Measurements from ENCODE around the gene KIAA0232. TPM values are rescaled to one million over a fixed set of nuclear protein-coding genes. Genes with fewer than 3 reads are reported as not detected.

KIAA0232 gene
- polyA plus RNA-seq, 1 donor from 2014 or later, result 57.6 TPM

GRCh38 chr4:6851962-6852361 lies 69.4 kb downstream of the KIAA0232 start:
- H4K20me1 ChIP-seq (ENCODE audit: insufficient read depth), result no peaks in the 10 kb centered on the region
- no peak overlapping the region for H3K4me2 ChIP-seq (ENCODE audit: low read length)
- no peaks in the 10 kb centered on the region for H3F3A ChIP-seq (ENCODE audit: insufficient read depth, low read length, poor library complexity, severe bottlenecking)
- H3K9ac ChIP-seq (ENCODE audit: low read length), result no peak overlapping the region
- peaks cover 23% of the 10 kb centered on the region for H3K79me2 ChIP-seq (replicated peaks; ENCODE audit: insufficient read depth, low read length)
- TF ChIP-seq EZH2 (IDR thresholded peaks at IDR 0.05; ENCODE audit: borderline replicate concordance, insufficient read depth, low read length, poor library complexity, severe bottlenecking) (no peak), RAD21 (conservative IDR thresholded peaks at IDR 0.05) (no peak), SMC3 (conservative IDR thresholded peaks at IDR 0.05; ENCODE audit: poor library complexity) (no peak), POLR2AphosphoS5 (IDR thresholded peaks at IDR 0.05) (no peak), EP300 (conservative IDR thresholded peaks at IDR 0.05; ENCODE audit: poor library complexity, severe bottlenecking) (no peak), MXI1 (conservative IDR thresholded peaks at IDR 0.05; ENCODE audit: poor library complexity, severe bottlenecking) (no peak), REST (IDR thresholded peaks at IDR 0.05; ENCODE audit: borderline replicate concordance) (no peak), TAF1 (IDR thresholded peaks at IDR 0.05; ENCODE audit: low read depth) (no peak)
- TF ChIP-seq, protein P1, sequence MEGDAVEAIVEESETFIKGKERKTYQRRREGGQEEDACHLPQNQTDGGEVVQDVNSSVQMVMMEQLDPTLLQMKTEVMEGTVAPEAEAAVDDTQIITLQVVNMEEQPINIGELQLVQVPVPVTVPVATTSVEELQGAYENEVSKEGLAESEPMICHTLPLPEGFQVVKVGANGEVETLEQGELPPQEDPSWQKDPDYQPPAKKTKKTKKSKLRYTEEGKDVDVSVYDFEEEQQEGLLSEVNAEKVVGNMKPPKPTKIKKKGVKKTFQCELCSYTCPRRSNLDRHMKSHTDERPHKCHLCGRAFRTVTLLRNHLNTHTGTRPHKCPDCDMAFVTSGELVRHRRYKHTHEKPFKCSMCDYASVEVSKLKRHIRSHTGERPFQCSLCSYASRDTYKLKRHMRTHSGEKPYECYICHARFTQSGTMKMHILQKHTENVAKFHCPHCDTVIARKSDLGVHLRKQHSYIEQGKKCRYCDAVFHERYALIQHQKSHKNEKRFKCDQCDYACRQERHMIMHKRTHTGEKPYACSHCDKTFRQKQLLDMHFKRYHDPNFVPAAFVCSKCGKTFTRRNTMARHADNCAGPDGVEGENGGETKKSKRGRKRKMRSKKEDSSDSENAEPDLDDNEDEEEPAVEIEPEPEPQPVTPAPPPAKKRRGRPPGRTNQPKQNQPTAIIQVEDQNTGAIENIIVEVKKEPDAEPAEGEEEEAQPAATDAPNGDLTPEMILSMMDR (IDR thresholded peaks at IDR 0.05; ENCODE audit: poor library complexity, severe bottlenecking), result no peak
- H3K4me3 ChIP-seq (ENCODE audit: low read length), result no peak overlapping the region
- H2AFZ ChIP-seq (ENCODE audit: low read depth, low read length), result no peak overlapping the region
- H3K36me3 ChIP-seq (ENCODE audit: insufficient read depth, low read length), result peaks cover 8% of the 10 kb centered on the region
- no peaks in the 10 kb centered on the region for H3K9me2 ChIP-seq (ENCODE audit: insufficient read depth, low read length)
- no peak overlapping the region for H3K27ac ChIP-seq (ENCODE audit: low read length)
- H3K27me3 ChIP-seq (ENCODE audit: insufficient read depth, low read depth, low read length), result no peaks in the 10 kb centered on the region
- H3K9me3 ChIP-seq (ENCODE audit: low read length), result no peaks in the 10 kb centered on the region

DNA sequence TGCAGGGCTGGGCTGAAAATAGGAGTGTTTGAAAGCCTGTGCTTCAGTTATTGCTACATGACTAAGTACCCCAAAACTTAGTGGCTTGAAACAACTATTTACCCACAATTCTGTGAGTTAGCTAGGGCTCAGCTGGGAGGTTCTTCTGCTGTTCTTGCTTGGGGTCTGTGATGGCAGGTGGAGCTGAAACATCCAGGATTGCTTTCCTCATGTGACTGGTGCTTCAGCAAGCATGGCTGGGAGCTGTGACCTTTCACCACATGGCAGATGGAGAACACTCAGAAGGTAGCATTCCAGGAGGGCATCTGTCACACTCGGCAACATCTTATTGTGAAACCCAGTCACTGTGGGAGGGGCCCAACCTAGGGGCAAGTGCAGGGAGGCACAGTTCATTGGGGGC lies 70.1 kb downstream of the KIAA0232 start:
- no peaks in the 10 kb centered on the region for H4K20me1 ChIP-seq (ENCODE audit: insufficient read depth)
- H3K36me3 ChIP-seq (ENCODE audit: insufficient read depth, low read length), result peaks cover 8% of the 10 kb centered on the region
- no peak for TF ChIP-seq EZH2 (IDR thresholded peaks at IDR 0.05; ENCODE audit: borderline replicate concordance, insufficient read depth, low read length, poor library complexity, severe bottlenecking)
- no peak overlapping the region for H3K9ac ChIP-seq (ENCODE audit: low read length)
- no peaks in the 10 kb centered on the region for H3K9me3 ChIP-seq (ENCODE audit: low read length)
- H3F3A ChIP-seq (ENCODE audit: insufficient read depth, low read length, poor library complexity, severe bottlenecking), result no peaks in the 10 kb centered on the region
- H3K27ac ChIP-seq (ENCODE audit: low read length), result no peak overlapping the region
- no peak overlapping the region for H3K4me2 ChIP-seq (ENCODE audit: low read length)
- H3K79me2 ChIP-seq (replicated peaks; ENCODE audit: insufficient read depth, low read length), result peaks cover 17% of the 10 kb centered on the region
- no peak overlapping the region for H3K4me3 ChIP-seq (ENCODE audit: low read length)
- no peaks in the 10 kb centered on the region for H3K9me2 ChIP-seq (ENCODE audit: insufficient read depth, low read length)
- no peaks in the 10 kb centered on the region for H3K27me3 ChIP-seq (ENCODE audit: insufficient read depth, low read depth, low read length)
- H2AFZ ChIP-seq (ENCODE audit: low read depth, low read length), result no peak overlapping the region

Measured in neural cell (in vitro differentiated cells).